ENCODE results near the gene LIMK1. TPM values are rescaled to one million over a fixed set of nuclear protein-coding genes. Genes with fewer than 3 reads are reported as not detected.
"Not testable (repeated sequence)": the region's sequence is repeated elsewhere in the genome, so short reads cannot be mapped to it uniquely, and the experiment has no call there.

The LIMK1 gene
- polyA plus RNA-seq, 4 donors = 20.3 to 30.6 (median 24.6) TPM

- DNase-seq (ENCODE audit: low read depth in 4 of 4, low spot score in 2 of 4) = not testable (repeated sequence)
These were observed 83.7 kb downstream of the LIMK1 start for GRCh38 chr7:74167324-74167723.

Other genes with a start within 250 kb of the LIMK1 start
- 10 to 100 TPM in 2 of 4 donors, 1 to 10 TPM in 2; 3.6 to 17.9 (median 10.1) TPM for gene METTL27, start 241.3 kb upstream of the LIMK1 start, polyA plus RNA-seq (ENCODE audit: insufficient read length in 4 of 4)
- not detected for gene TMEM270, start 222.6 kb upstream of the LIMK1 start, polyA plus RNA-seq (ENCODE audit: insufficient read length in 4 of 4)
- gene ELN, start 55.6 kb upstream of the LIMK1 start, polyA plus RNA-seq (ENCODE audit: insufficient read length in 4 of 4) = 100 to 1,000 TPM in 1 of 4 donors, 10 to 100 TPM in 3; 63.5 to 130 (median 77.1) TPM
- gene EIF4H, start 90.6 kb downstream of the LIMK1 start, polyA plus RNA-seq (ENCODE audit: insufficient read length in 4 of 4) = 100 to 1,000 TPM; 278 to 294 (median 293) TPM
- gene LAT2, start 126.2 kb downstream of the LIMK1 start, polyA plus RNA-seq (ENCODE audit: insufficient read length in 4 of 4) = 1 to 10 TPM; 2.5 to 4.3 (median 3.2) TPM
- 10 to 100 TPM; 41.1 to 48.8 (median 43.8) TPM for gene RFC2, start 170.6 kb downstream of the LIMK1 start, polyA plus RNA-seq (ENCODE audit: insufficient read length in 4 of 4)
- gene CLIP2, start 205.6 kb downstream of the LIMK1 start, polyA plus RNA-seq (ENCODE audit: insufficient read length in 4 of 4) = 10 to 100 TPM; 26.0 to 38.2 (median 30.4) TPM

Data from left renal cortex interstitium (tissue), 4 donors.